Smooth muscle cell of bladder (primary cell): ENCODE results near the gene ATP6V0E2. TPM values are rescaled to one million over a fixed set of nuclear protein-coding genes. Genes with fewer than 3 reads are reported as not detected.

Experiments used
- total RNA-seq: library from RNA; depleted of rRNA; stranded (reverse); fragments of >200 nt; gene quantifications from 2 replicates; pipeline ENCODE4 v1.2.3, GENCODE V29; 2014

ATP6V0E2 gene
- 9.8 TPM in 2 replicates for total RNA-seq

DNA sequence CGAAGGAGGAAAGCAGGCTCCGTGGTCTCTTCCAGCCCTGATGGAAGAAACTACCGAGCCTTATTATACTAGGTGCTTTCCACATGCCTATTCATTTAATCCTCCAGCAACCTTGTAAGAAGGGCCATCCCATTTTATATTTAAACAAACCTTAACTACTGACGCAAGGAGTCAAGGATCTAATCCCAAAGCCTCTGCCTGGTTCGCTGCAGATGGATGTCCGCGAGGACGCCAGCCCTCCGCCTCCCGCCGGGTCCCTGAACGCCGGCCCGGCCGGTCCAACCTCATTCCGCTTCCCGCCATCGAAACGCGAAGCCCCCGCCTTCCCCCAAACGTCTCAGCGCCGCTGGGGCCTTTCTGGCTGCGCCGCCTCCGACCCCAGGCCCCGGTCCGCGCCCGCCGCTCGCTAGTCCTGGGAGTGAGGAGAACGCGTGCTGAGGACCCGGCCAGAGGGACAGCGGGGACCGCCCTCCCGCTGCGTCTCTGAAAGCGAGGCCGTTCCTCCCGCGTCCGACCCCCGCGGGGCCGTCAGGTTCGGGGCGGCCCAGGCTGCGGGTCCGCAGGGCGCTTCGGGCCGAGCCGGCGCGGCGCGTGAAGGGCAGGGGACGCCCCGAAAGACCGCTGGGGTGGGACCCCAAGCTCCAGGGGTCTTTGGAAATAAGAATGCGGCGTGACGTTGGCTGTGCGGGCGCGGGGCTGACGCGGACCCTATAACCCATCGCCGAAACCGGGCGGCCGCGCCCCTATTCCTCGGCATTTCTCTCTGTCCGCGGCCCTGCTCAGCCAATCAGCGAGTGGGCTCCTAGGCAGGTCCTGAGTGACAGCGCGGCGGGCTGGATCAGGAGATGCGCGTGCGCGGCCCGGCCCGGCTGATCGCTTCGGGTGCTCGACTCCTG, at the start of gene ATP6V0E2:
Gene ATP6V0E2, plus strand, starts transcription at position 896 of the 896 bp plus-strand sequence. CDS start 97 bp downstream, outside the sequence.

GRCh38 chr7:149838224-149838991, 35.4 kb upstream of the ATP6V0E2 start, which contains the start of gene ZNF862:
TSS of gene ZNF862 (plus strand) at chr7:149838375. CDS start at chr7:149838612, 237 bp downstream.

Other genes with a start within 250 kb of the ATP6V0E2 start
- 0.28 TPM in 2 replicates for gene ZNF467, start 100.4 kb upstream of the ATP6V0E2 start, total RNA-seq
- gene ZNF862, start 35.6 kb upstream of the ATP6V0E2 start, total RNA-seq = 6.8 and 11.5 TPM in 2 replicates